GM19351 (cell line): ENCODE data around the gene NCLN.

ENCODE experiments used
- ATAC-seq: cut with Tn5 transposase; IDR thresholded peaks from one replicate; pipeline ENCODE4 v1.9.1; 2021; ENCODE audit warnings: mild to moderate bottlenecking, moderate library complexity; ENCODE audit not compliant: unreplicated experiment

The NCLN gene

DNA sequence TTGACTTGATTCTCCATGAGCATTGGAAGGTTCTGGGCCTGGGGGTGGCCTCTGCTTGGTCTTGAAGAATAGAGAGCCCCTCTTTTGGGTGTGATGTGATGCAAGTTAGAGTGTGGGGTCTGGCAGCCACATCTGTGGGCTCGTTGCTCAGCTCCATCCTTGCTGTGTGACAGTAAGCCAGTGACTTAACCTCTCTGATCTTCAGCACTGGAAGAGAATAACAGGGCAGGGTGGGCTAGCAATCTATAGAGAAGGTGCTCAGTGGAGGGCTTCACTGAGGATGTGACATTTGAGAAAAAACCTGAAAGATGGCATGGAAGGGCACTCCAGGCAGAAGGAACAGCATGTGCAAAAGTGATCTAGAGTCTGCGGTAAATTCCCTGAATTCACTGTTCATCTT is 66.9 kb downstream of the NCLN start:
- ATAC-seq = no peak

DNA sequence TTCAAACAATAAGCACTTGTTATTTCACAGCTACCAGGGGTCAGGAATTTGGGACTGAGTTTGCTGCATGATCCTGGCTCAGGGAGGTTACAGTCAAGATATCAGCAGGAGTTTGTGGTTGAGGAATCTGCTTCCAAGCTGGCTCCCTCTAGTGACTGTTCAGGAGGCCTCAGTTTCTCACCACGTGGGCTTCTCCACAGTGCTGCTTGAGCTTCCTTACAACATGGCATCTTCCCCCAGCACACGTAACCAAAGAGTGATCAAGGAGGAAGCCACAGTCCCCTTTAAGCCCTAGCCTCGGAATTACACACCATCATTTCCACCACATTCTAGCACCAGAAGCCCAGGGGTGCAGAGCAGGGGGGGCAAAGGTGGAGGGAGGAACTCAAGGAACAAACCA is 67.5 kb downstream of the NCLN start:
- no peak for ATAC-seq

DNA sequence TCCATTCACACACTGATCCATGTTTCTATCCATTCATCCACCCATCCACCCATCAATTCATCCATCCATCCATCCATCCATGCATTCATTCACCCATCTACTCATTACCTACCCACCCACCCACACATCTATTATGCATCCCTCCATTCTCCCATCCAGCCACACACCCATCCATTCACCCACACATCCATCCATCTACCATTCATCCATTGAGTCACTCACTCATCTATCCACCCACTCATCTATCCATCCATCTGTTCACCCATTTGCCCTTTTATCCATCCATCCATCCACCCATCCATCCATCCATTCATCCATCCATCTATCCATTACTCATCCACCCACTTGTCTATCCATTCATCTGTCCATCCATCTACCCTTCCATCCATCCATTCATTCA is 68.8 kb downstream of the NCLN start:
- no peak for ATAC-seq

DNA sequence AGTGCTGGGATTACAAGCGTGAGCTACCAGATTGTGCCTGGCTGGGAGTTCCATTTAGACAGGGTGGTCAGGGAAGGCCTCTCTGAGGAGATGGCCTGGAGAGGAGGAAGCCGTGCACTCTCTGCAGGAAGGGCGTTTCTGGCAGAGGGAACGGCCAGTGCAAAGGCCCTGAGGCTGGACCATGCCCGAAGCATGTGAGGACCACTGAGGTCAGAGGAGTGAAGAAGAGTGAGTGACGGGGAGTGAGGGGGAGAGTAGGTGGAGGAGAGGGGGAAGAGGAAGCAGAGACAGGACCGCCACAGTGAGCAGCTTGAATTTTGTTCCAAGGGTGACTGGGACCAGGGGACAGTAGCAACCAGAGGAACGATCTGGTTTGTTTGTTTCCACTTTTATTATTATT is 71.3 kb downstream of the NCLN start:
- ATAC-seq = no peak
